K562 treated with DMSO at 1 percent for 24 hours (cell line): Measurements from ENCODE around the gene DDOST. TPM values are rescaled to one million over a fixed set of nuclear protein-coding genes. Genes with fewer than 3 reads are reported as not detected.

Experiments
- total RNA-seq: library from RNA; unstranded; fragments of 300-600 nt; gene quantifications from 2 replicates; pipeline ENCODE4 v1.2.3, GENCODE V29; 2022; ENCODE audit warnings: low read depth; ENCODE audit not compliant: insufficient read depth

Gene DDOST
- 318 and 326 TPM in 2 replicates for total RNA-seq

DNA sequence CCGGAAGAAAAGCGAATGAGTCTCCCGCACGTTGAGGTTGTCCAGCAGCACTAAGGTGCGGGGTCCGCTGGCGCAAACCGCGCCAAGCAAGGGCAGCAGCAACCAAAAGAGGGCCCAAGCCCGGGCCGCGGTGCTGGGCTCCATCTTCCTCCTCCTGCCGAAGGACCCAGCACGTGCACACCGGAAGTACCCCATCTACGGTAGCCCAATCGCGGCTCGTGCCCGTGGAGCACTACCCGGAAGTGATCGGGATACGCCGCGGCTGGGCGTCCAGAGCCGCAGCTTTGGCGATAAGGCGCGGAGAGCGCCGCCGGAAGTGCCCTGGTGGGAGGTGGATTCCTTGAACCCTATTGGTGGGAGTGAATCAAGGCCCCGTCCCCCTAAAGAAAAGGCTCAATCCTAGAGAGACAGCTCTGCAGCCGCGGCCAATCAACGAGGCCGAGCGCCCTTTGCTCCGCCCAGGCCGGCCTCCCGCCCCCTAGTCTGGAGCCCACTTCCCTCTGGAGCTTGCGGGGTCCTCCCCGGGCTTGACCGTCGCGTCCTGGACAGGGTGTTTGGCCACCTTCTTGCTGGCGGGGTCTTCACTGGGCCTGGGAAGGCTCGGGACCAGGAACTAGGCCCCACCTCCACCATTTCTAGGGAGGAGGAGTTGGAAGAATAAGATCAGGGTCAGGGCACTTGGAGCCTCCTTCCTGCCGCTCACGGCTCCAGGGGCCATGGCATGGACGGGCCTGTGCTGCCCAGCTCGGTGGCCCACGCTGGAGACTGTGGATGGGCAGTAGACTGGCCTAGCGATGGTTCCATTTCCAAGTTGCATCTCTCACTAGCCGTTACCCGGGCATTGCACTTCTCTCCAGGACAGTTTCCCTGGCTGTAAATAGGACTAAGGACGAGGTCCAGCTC lies at the start of gene DDOST:
TSS of gene DDOST (minus strand) at position 163 of the 903 bp plus-strand sequence. CDS start at position 144, 19 bp downstream.

GRCh38 chr1:20633190-20634064 lies 27.7 kb downstream of the DDOST start, which contains the start of gene PINK1:
Gene PINK1 (plus strand): TSS chr1:20633458. CDS start chr1:20633549, 91 bp downstream.

Other genes with a start within 250 kb of the DDOST start
- gene CAMK2N1, start 175.2 kb downstream of the DDOST start, total RNA-seq, result 4.7 and 5.5 TPM in 2 replicates
- 47.7 and 48.2 TPM in 2 replicates for gene MUL1, start 153.2 kb downstream of the DDOST start, total RNA-seq
- 0.20 and 0.31 TPM in 2 replicates for gene FAM43B, start 108.8 kb downstream of the DDOST start, total RNA-seq
- gene CDA, start 72.3 kb downstream of the DDOST start, total RNA-seq, result not detected in 2 replicates
- gene PINK1, start 27.9 kb downstream of the DDOST start, total RNA-seq, result 105 and 106 TPM in 2 replicates
- gene KIF17, start 56.6 kb upstream of the DDOST start, total RNA-seq, result 0.22 and 0.36 TPM in 2 replicates
- 0.08 TPM in 1 of 2 replicates, not detected in the other for gene SH2D5, start 71.3 kb upstream of the DDOST start, total RNA-seq
- 225 TPM in 2 replicates for gene HP1BP3, start 125.9 kb upstream of the DDOST start, total RNA-seq